ENCODE measurements around the gene THAP2. TPM values are rescaled to one million over a fixed set of nuclear protein-coding genes. Genes with fewer than 3 reads are reported as not detected.

Gene THAP2
- 3.1 and 8.7 TPM in 2 replicates for total RNA-seq

GRCh38 chr12:71663561-71664410 is at the start of gene THAP2, which contains the start of gene ZFC3H1:
Gene THAP2, plus strand, starts transcription at chr12:71664301. Its CDS starts 209 bp downstream, at chr12:71664510.
Gene ZFC3H1, minus strand, starts transcription at chr12:71663848. Its CDS starts 238 bp downstream, at chr12:71663610.

GRCh38 chr12:71685914-71686657 is 22.0 kb downstream of the THAP2 start, which contains the start of gene TMEM19:
Gene TMEM19, plus strand, starts transcription at chr12:71686082. Its CDS starts 599 bp downstream, at chr12:71686681.

Other genes with a start within 250 kb of the THAP2 start
- not detected in 2 replicates for gene LGR5, start 224.5 kb upstream of the THAP2 start, total RNA-seq
- 27.5 and 33.4 TPM in 2 replicates for gene ZFC3H1, start 453 bp upstream of the THAP2 start, total RNA-seq
- gene TMEM19, start 21.8 kb downstream of the THAP2 start, total RNA-seq: 17.0 and 35.7 TPM in 2 replicates
- 23.9 and 45.7 TPM in 2 replicates for gene RAB21, start 90.6 kb downstream of the THAP2 start, total RNA-seq
- gene TBC1D15, start 175.5 kb downstream of the THAP2 start, total RNA-seq: 36.6 and 37.6 TPM in 2 replicates

Data from uterine smooth muscle cell (primary cell).